ENCODE data around the gene SMTN.

SMTN gene

DNA sequence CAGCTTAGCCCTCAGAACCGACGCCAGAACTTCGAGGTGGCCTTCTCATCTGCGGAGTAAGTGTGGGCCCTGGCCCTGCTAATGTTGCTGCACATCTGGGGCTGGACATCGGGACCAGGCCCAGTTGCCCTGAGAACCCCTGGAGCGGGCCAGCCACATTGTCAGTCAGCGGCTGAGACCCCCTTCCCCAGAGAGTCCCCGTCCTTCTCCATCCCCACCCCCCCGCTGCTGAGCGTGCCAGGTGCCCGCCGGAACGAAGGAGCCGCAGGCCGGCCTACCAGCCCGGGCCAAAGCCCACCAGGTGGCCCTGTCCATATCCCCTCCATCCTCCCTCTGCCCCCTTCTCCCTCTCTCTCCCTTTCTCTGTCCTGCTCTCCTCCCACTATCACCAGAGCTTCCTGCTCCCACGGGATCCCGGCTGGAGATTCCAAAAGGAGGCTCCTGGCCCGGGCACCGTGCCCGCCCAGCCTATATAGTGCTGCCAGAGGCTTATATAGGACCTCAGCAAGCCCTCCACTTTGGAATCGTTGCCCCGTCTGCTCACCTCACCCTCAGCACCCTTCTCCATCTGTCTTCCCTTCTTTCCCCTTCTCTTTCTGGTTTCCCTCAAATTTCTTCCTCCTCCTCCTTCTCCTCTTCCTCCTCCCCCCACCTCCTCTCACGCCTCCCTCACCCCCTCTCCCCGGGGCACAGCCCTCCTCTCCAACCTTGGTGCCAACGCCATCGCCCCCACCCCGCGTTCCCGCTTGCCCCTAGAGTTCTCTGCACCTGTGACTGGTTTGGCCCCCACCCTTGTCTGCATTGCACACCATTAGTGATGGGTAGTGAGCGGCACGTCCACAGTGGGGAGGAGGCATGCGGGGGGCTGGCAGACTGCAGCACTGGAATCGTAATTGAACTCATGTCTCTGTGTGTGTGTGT lies 19.0 kb downstream of the SMTN start:
- no peak overlapping the region for H3K27ac ChIP-seq
- TF ChIP-seq, protein P1, sequence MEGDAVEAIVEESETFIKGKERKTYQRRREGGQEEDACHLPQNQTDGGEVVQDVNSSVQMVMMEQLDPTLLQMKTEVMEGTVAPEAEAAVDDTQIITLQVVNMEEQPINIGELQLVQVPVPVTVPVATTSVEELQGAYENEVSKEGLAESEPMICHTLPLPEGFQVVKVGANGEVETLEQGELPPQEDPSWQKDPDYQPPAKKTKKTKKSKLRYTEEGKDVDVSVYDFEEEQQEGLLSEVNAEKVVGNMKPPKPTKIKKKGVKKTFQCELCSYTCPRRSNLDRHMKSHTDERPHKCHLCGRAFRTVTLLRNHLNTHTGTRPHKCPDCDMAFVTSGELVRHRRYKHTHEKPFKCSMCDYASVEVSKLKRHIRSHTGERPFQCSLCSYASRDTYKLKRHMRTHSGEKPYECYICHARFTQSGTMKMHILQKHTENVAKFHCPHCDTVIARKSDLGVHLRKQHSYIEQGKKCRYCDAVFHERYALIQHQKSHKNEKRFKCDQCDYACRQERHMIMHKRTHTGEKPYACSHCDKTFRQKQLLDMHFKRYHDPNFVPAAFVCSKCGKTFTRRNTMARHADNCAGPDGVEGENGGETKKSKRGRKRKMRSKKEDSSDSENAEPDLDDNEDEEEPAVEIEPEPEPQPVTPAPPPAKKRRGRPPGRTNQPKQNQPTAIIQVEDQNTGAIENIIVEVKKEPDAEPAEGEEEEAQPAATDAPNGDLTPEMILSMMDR (conservative IDR thresholded peaks at IDR 0.05): no peak

DNA sequence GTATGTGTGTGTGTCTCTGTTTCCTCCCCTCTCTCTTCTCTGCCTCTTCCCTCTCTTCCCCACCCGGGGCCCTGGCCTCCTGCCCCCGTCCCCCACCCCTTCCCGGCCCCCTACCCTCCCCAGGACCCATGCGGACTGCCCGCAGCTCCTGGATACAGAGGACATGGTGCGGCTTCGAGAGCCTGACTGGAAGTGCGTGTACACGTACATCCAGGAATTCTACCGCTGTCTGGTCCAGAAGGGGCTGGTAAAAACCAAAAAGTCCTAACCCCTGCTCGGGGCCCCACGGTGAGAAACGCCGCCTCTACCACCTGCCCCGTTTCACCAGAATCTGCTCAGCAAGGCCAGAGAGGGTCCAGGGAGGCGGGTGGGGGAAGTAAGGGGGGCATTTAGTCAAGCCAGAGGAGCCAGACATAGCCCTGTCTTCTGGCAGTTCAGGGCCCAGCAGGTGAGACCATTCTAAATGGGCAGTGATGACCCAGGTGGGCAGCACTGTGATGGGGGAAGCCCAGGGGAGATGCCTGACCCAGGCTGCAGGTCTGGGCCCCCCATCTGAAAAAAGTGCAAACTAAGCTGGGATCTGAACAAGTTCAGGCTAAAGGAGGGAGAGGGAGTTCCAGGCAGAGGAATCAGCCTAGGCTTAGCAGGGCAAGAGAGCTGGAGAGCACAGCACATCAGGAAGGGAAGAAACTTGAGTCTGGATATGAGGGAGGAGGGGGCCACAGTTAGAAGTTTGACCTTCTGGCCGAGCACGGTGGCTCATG lies 19.8 kb downstream of the SMTN start:
- TF ChIP-seq, protein P1 (conservative IDR thresholded peaks at IDR 0.05): no peak
- no peak overlapping the region for H3K27ac ChIP-seq

DNA sequence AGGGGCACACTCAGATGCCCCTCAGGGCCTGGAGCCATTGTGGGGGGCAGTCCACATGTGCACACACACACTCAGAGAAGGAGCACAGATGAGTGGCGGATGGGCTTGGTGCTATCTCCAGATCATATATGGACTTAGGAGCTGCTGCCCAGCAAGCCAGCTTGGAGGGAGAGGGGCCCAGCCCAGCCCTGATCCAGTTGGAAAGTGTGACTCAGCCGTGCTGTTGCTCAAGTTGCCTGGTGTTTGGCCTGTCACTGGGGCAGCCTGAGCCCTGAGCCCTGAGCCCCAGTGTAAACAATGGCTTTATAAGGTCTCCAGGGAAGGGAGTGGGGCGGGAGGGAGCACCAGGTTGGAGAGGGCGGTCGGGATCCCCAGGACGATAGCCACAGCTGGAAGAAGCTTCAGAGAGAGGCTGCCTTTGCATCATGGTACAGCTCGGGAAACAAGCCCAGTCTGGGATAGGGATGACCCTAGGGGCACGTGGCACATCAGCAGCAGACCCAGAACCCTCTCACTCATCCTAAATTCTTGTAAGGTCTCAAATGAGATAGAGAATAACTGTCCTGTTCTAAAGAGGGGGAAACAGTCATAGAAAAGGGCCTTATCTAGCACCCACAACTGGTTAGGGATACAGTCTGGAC lies 21.4 kb downstream of the SMTN start:
- TF ChIP-seq, protein P1 (conservative IDR thresholded peaks at IDR 0.05): no peak
- H3K27ac ChIP-seq: no peak overlapping the region

DNA sequence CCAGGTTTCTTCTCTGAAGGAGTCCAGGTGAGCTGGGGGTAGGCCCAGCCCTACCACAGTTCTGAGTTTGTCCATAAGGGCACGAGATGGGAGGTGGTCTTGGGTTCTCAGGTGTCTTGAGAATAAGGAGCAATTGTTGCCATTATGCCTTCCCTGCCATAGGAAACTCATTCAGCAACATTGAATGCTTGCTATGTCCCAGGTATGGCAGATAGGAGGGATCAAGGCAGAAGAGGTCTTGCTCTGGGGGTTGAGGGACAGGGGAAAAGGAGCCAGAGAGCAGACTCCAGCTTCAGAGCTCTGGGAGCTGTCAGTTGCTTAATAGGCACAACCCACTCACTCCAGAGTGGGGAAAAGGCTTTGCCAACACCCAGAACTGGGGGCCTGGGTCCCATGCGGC lies 22.0 kb downstream of the SMTN start:
- no peak overlapping the region for H3K27ac ChIP-seq
- TF ChIP-seq, protein P1 (conservative IDR thresholded peaks at IDR 0.05): no peak

DNA sequence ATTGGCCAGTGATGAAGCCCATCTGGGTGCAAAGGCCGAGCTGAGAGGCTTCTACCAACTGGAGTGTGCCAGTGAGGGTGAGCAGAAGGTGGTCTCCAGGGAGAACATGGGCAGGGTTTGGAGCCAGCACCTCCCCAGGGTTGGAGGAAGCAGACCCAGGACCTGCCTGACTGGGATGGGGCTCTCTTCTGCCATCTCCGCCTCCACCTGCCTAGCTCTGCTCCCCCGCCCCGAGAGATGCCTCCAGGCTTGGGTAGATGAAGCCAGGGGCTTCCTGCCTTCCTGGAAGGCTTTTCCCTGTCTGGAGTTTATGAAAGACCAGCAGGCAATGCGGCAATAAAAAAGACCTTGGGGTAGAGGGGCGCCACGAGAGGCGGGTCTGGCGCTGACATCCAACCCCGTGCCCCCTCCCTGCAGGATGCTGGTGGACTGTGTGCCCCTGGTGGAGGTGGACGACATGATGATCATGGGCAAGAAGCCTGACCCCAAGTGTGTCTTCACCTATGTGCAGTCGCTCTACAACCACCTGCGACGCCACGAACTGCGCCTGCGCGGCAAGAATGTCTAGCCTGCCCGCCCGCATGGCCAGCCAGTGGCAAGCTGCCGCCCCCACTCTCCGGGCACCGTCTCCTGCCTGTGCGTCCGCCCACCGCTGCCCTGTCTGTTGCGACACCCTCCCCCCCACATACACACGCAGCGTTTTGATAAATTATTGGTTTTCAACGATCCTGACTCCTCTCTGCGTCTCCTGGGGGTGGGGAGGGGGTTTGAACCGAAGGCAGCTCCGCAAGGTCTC lies 23.0 kb downstream of the SMTN start:
- TF ChIP-seq, protein P1 (conservative IDR thresholded peaks at IDR 0.05): no peak

DNA sequence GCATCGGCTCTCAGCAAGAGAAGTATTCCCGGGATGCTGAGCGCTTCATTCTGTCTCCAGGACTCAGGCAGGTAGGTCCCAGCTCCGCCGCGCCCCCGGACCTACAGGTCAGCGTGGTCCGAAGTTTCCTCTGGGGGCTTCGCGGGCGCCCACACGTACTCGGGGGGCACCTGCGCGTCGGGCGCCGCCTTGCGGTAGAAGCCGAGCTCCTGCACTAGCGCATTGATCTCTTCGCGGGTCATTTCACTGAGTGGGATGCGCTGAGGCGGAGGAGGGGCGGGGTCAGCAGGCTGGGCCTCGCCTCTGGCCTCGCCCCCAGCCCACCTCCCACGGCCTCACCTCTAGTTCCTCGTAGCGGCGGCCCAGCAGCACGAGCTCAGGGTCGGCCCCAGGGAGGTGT lies 23.8 kb downstream of the SMTN start:
- TF ChIP-seq, protein P1 (conservative IDR thresholded peaks at IDR 0.05): no peak
- H3K27ac ChIP-seq: no peak overlapping the region

More for the DNA sequence above, 23.0 kb downstream of the SMTN start:
- no peak overlapping the region for H3K27ac ChIP-seq
